GM18519 (cell line): ENCODE measurements around the gene EHD1.
A peak's percentile ranks its signal among the peaks of the same experiment; 100 is the strongest.
"Not testable (repeated sequence)": the region's sequence is repeated elsewhere in the genome, so short reads cannot be mapped to it uniquely, and the experiment has no call there.

Experiments
- ATAC-seq: cut with Tn5 transposase; IDR thresholded peaks from one replicate; pipeline ENCODE4 v1.9.1; 2021; ENCODE audit warnings: mild to moderate bottlenecking, moderate library complexity; ENCODE audit not compliant: unreplicated experiment, low FRiP score

Gene EHD1

GRCh38 chr11:64859542-64860414 is 18.6 kb downstream of the EHD1 start:
- ATAC-seq, result peak; percentile 34

- no peak for ATAC-seq
Observed at GRCh38 chr11:64858467-64859263, 19.8 kb downstream of the EHD1 start.

- no peak for ATAC-seq
Observed at GRCh38 chr11:64857485-64857884, 20.9 kb downstream of the EHD1 start.

- ATAC-seq, result no peak
Observed at GRCh38 chr11:64856382-64857227, 21.8 kb downstream of the EHD1 start.

- no peak for ATAC-seq
Observed at GRCh38 chr11:64855596-64856304, 22.7 kb downstream of the EHD1 start.

DNA sequence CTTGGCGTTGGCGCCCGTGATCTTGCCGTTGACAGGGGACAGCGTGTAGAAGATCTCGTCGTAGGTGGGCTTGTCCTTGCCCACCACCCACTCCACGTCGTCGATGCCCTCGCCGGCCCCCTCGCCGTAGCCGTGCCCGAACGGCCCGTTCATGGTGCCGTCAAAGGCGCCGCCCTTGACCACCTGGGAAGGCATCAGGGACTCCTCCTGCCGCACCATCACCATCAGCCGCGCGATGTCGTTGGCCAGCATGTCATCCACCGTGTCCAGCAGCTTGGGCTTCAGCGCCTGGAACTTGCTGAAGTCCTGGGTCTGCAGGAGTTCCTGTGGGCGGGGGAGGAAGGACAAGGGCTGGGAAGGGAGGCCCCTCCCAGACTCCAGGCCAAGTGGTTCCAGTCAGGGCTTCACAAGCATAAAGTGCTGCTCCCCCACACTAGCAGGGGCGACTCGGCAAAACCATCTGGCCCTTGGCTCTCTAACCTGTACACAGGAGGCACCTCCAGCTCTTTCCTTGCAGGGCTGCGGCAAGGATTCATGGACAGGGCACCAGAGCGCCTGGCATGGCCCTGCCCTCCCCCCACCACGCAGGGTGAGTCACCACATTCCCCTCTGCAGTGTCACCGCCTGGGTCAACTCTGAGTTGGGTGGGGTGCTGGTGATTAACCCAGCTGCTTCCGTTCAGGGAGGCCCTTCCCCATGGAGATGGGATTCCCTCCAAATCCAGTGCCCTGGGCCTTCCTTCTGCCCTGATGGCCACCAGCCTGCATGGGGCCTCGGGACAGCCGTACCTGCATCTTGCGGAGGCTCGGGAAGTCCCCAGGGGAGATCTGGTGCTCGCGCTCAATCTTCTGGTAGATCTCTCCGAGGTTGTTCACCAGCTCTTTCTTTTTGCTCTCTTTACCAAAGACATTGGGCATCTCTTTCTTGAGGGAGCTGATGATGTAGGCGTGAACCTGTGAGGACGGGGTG is 23.6 kb downstream of the EHD1 start:
- ATAC-seq, result no peak

DNA sequence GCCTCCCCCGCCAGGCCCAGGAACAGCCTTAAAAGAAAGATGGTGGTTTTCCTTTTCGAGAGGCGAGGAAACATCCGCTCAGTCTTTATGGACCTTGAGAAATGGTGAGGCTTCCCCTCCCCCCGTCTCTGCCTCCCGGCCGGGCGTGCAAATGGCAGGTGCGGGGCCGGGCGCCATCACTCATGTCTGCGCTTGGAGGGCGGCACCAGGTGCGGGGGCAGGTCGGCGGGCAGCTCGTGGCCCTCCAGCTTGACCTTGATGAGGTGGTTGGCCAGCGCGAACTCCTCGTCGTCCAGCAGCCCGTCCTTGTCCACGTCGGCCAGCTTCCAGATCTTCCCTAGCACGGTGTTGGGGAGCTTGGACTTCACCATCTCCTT is 24.3 kb downstream of the EHD1 start:
- ATAC-seq, result no peak

DNA sequence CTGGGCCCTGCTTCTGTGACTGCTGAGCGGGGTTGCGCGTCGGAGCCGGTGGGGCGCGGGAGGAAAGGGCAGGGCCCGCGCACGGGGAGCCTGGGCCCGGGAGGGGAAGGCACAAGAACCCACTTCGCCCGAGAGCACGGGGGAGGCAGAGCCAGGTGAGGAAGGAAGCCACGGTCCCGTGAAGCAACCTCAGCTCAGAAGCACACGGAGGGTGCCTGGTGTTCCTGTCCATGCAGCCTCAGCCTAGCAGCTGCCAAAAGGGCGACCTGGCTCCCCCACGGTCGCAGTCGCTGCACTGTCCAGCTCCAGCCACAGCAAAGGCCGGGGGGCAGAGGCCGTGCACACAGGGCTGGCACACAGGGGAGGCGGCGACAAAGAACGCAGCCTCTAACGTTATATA is 24.7 kb downstream of the EHD1 start:
- no peak for ATAC-seq

DNA sequence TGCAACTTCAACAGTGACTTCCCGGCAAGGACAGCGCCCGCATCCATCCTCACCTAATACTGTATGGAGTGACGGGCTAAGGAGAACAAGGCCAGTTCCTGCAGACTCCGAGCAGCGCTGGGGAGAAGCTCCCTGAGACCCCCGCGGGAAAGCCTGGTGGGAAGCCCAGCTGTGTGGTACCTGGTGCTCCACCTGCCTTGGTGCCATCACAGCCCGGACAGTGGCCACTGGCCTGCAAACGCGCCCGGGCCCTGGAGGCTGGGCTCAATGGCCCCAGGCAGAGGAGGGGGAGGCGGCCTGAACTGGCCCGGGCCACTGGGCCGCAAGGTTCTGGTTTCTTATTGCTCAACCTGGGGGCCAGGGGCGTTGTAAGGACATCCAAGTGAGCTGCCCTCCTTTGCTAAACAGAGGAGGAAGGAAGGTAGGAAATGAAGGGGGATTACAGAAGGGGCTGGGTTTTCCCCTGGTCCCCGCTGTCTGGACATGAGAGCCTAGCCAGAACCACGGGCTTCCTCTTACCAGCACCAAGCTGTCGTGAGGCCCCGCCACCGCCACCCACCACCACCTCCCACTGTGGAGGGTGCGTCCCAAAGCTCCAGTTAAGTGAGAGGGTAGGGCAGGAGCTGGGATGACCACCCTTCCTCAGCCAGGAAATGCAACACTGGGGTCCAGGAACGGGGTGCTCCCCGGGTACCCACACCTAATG is 25.5 kb downstream of the EHD1 start:
- ATAC-seq, result no peak

GRCh38 chr11:64851831-64852351 is 26.5 kb downstream of the EHD1 start:
- no peak for ATAC-seq

DNA sequence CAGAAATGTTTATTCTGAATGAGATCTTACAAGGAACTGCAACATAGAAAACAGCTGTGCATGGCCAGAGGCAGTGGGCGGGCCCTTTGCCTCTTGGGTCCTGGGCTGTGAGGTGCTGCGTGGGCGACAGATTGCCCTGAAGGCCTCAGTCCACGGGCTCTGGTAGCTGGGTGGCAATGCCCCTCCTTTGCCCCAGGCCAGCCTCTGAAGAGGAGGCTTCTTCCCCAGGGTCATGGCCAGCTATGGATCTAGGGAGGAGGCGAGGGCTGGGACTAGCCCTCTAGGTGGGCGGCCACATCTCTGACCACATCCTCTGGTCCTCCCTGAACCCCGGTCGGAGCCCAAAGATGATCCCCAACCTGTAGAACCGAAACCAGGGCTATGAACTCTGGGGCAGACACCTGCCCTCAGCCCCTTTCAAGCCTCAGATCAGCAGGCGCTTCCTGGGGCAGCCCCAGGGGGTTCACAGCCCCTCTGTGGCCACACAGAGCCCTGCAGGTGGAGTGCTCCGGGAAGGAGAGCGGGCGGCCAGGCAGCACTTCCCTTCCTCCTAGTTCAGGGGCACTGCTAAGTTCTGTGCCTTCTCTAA is 27.3 kb downstream of the EHD1 start:
- peak; percentile 43 for ATAC-seq

- no peak for ATAC-seq
Observed at GRCh38 chr11:64849598-64850356, 28.6 kb downstream of the EHD1 start.

- ATAC-seq, result no peak
Observed at GRCh38 chr11:64848826-64849597, 29.4 kb downstream of the EHD1 start.

- ATAC-seq, result no peak
Observed at GRCh38 chr11:64848214-64848825, 30.1 kb downstream of the EHD1 start.

DNA sequence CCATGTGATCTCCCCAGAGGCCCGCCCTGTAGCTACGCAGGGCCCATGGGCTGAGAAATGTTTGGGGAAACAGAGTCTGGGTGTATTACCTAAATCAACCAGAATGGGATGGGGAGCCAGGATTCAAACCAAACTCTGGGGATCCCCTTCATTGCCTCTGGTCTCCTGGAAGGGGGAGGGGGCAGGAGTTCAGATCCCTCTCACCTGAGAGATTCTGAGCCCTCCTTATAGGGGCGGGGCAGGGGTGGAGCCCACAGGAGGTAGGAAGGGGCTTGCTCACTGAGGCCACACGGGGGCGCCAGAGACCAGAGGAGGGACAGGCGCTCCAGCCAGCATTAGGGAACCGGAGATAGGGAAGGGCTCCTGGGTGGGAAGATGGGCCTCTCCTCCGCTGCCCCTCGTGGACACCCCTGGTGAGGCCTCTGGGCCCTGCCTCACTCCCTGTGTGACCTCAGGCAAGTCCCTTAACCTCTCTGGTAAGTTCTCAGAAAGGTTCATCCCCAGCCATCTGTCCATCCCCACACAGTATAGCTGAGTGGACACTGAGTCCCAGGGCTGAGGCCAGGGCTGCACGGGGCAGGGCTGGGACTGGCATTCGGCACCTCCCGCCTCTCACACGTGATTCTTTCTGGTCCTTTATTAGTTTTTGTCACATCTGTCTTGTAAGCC is 31.3 kb downstream of the EHD1 start:
- no peak for ATAC-seq

- ATAC-seq, result not testable (repeated sequence)
Observed at GRCh38 chr11:64845776-64846129, 32.7 kb downstream of the EHD1 start.
